ENCODE measurements around the gene CPVL.

GRCh38 chr7:29163854-29164253 is 17.5 kb upstream of the CPVL start:
- TF ChIP-seq CTCF (conservative IDR thresholded peaks at IDR 0.05) (no peak), ZFX (IDR thresholded peaks at IDR 0.05) (no peak)

All from C4-2B (cell line).